Common myeloid progenitor, CD34-positive (primary cell): ENCODE data around the gene FGFBP1.

Experiments used
- CTCF ChIA-PET: fragments of 350-600 bp; sonication (Branson Sonifier 250); formaldehyde crosslinking; loops from one replicate; lab custom pipeline; 2021; ENCODE audit warnings: antibody characterized with exemption; lab: Charles Lee
- POLR2A ChIA-PET: fragments of 350-600 bp; sonication (Branson Sonifier 250); formaldehyde crosslinking; loops from one replicate; lab custom pipeline; 2021; ENCODE audit warnings: antibody characterized with exemption; lab: Charles Lee
- DNase-seq, 3 donors: peaks; one replicate each; pipeline versions ENCODE4 v3.0.0 to v3.0.0-alpha.2; 2013
- H3K27ac ChIP-seq, 2 experiments: 1 replicate in 1 of 2; 2 replicates in 1 of 2; pipeline ENCODE4 v1.7.0; 2013; ENCODE audit warnings: inconsistent platforms in 2 of 2, low read length in 2 of 2, mild to moderate bottlenecking in 2 of 2, low read depth in 1 of 2, moderate library complexity in 1 of 2; ENCODE audit not compliant: severe bottlenecking in 2 of 2, insufficient read depth in 1 of 2, poor library complexity in 1 of 2
- H3K27me3 ChIP-seq, 5 experiments: replicated peaks in 2 of 5; 1 replicate in 3 of 5; 2 replicates in 2 of 5; pipeline versions ENCODE4 v1.6.1 to v1.7.0; 2013; ENCODE audit warnings: low read length in 4 of 5, mild to moderate bottlenecking in 2 of 5, moderate library complexity in 2 of 5, inconsistent platforms in 1 of 5; ENCODE audit not compliant: insufficient read depth in 5 of 5, control insufficient read depth in 4 of 5
- H3K36me3 ChIP-seq, 4 experiments: 1 replicate in 2 of 4; 2 replicates in 2 of 4; pipeline versions ENCODE4 v1.6.1 to v1.7.0; 2013; ENCODE audit warnings: low read length in 3 of 4, control low read depth in 1 of 4, mild to moderate bottlenecking in 1 of 4; ENCODE audit not compliant: control insufficient read depth in 4 of 4, insufficient read depth in 4 of 4
- H3K4me1 ChIP-seq, 4 experiments: 1 replicate in 3 of 4; 2 replicates in 1 of 4; pipeline versions ENCODE4 v1.6.1 to v1.7.1; 2013; ENCODE audit warnings: low read length in 3 of 4, mild to moderate bottlenecking in 3 of 4, control low read depth in 1 of 4, inconsistent platforms in 1 of 4, moderate library complexity in 1 of 4; ENCODE audit not compliant: control insufficient read depth in 4 of 4, insufficient read depth in 4 of 4; ENCODE audit errors: control extremely low read depth in 1 of 4
- H3K4me3 ChIP-seq, 7 experiments: 1 replicate in 4 of 7; 2 replicates in 3 of 7; pipeline versions ENCODE4 v1.5.1 to v1.7.0; 2013; ENCODE audit warnings: mild to moderate bottlenecking in 7 of 7, low read length in 6 of 7, moderate library complexity in 6 of 7, inconsistent platforms in 2 of 7, low read depth in 2 of 7, control low read depth in 1 of 7; ENCODE audit not compliant: insufficient read depth in 4 of 7, control insufficient read depth in 1 of 7; ENCODE audit errors: extremely low read depth in 1 of 7
- H3K9me3 ChIP-seq, 5 experiments: 1 replicate in 4 of 5; 2 replicates in 1 of 5; pipeline versions ENCODE4 v1.6.1 to v1.7.1; 2013; ENCODE audit warnings: low read length in 4 of 5, mild to moderate bottlenecking in 2 of 5, inconsistent platforms in 1 of 5, low read depth in 1 of 5, moderate library complexity in 1 of 5; ENCODE audit not compliant: control insufficient read depth in 4 of 5, insufficient read depth in 2 of 5; ENCODE audit errors: control extremely low read depth in 1 of 5
- WGBS: methylation state at CpG from one replicate; pipeline ENCODE4 v1.1.5; 2013; ENCODE audit not compliant: insufficient coverage; 5-methylcytosine and 5-hydroxymethylcytosine counted together

The FGFBP1 gene

GRCh38 chr4:15961781-15962510, 23.4 kb upstream of the FGFBP1 start:
- Histone ChIP-seq H3K27me3 (no peaks in the 10 kb centered on the region), H3K36me3 (no peaks in the 10 kb centered on the region), H3K27ac (no peak overlapping the region), H3K4me3 (no peak overlapping the region), H3K9me3 (peaks cover 0 to 6% (median 0%) of the 10 kb centered on the region in 5 experiments), H3K4me1 (peaks cover 5 to 15% (median 10%) of the 10 kb centered on the region in 4 experiments)
- CTCF ChIA-PET: interaction anchor here (0.8 to 5.8 kb wide), 16 partner anchors 8 to 482 kb away, joined by 3 to 43 read pairs (median 3); no protein-coding TSS in a partner anchor
- DNase-seq: no peak
- 87% methylated on average over 6 of the region's 16 CpGs for WGBS
- POLR2A ChIA-PET: no interaction called here

- DNase-seq: no peak
- no CpG with 5 or more reads among the region's 2 CpGs for WGBS
- ChIA-PET CTCF (interaction anchor here (0.8 to 2.0 kb wide), 6 partner anchors 76 to 232 kb away, joined by 3 to 12 read pairs (median 3); no protein-coding TSS in a partner anchor), POLR2A (no interaction called here)
- no peaks in the 10 kb centered on the region for H3K9me3 ChIP-seq
- peaks cover 4 to 10% (median 6%) of the 10 kb centered on the region in 4 experiments for H3K4me1 ChIP-seq
- H3K36me3 ChIP-seq: no peaks in the 10 kb centered on the region
- no peak overlapping the region for H3K27ac ChIP-seq
- H3K27me3 ChIP-seq: no peaks in the 10 kb centered on the region
- H3K4me3 ChIP-seq: no peak overlapping the region
Measured at GRCh38 chr4:15958562-15958961, 20.0 kb upstream of the FGFBP1 start.

GRCh38 chr4:15956179-15956850, 17.8 kb upstream of the FGFBP1 start:
- Histone ChIP-seq H3K9me3 (no peaks in the 10 kb centered on the region), H3K36me3 (no peaks in the 10 kb centered on the region), H3K27me3 (no peaks in the 10 kb centered on the region), H3K4me3 (no peak overlapping the region), H3K4me1 (peaks cover 0 to 2% (median 0%) of the 10 kb centered on the region in 4 experiments), H3K27ac (no peak overlapping the region)
- 53% methylated on average over 8 of the region's 9 CpGs for WGBS
- POLR2A ChIA-PET: no interaction called here
- CTCF ChIA-PET: interaction anchor here (0.7 to 5.6 kb wide), 31 partner anchors 8 to 720 kb away, joined by 3 to 109 read pairs (median 3); no protein-coding TSS in a partner anchor
- DNase-seq: peak; percentile 82 to 94 (median 91)

- CTCF ChIA-PET: interaction anchor here (0.7 to 5.6 kb wide), 31 partner anchors 9 to 719 kb away, joined by 3 to 109 read pairs (median 3); no protein-coding TSS in a partner anchor
Measured at GRCh38 chr4:15955670-15956069, 17.1 kb upstream of the FGFBP1 start.

GRCh38 chr4:15953625-15954024, 15.1 kb upstream of the FGFBP1 start:
- no peak for DNase-seq
- WGBS: 96% methylated on average over 3 of the region's 5 CpGs
- peaks cover 0 to 2% (median 0%) of the 10 kb centered on the region in 4 experiments for H3K4me1 ChIP-seq
- CTCF ChIA-PET: interaction anchor here (1.1 to 5.6 kb wide), 5 partner anchors 9 to 474 kb away, joined by 3 to 109 read pairs (median 4); no protein-coding TSS in a partner anchor
- H3K4me3 ChIP-seq: no peak overlapping the region
- POLR2A ChIA-PET: no interaction called here
- H3K36me3 ChIP-seq: no peaks in the 10 kb centered on the region
- no peak overlapping the region for H3K27ac ChIP-seq
- no peaks in the 10 kb centered on the region for H3K27me3 ChIP-seq
- no peaks in the 10 kb centered on the region for H3K9me3 ChIP-seq

More at GRCh38 chr4:15955670-15956069, 17.1 kb upstream of the FGFBP1 start:
- Histone ChIP-seq H3K4me1 (peaks cover 0 to 2% (median 0%) of the 10 kb centered on the region in 4 experiments), H3K27ac (no peak overlapping the region), H3K36me3 (no peaks in the 10 kb centered on the region), H3K27me3 (no peaks in the 10 kb centered on the region), H3K9me3 (no peaks in the 10 kb centered on the region), H3K4me3 (no peak overlapping the region)
- POLR2A ChIA-PET: no interaction called here
- no peak for DNase-seq
- 100% methylated on average over 3 of the region's 3 CpGs for WGBS

DNA sequence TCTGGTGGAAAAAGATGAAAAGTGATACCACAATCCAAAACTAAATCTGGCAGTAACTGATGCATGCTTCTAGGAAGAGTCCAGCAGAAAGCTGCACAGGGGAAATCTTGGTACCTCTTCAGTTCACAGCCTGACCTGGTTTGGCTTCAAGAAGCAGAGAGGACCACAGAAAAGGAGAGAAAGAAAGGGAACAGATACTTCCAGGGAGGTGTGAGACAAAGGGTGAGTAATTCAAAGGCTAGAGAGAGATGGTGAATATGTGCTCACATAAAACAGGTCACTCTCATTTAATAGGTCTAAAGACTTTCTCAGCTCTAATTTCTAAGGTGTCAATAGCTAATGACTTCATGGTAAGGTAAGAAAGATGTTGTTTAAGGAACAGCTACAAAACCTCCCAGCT, 13.2 kb upstream of the FGFBP1 start:
- H3K9me3 ChIP-seq: no peaks in the 10 kb centered on the region
- no peak overlapping the region for H3K4me3 ChIP-seq
- H3K4me1 ChIP-seq: peaks cover 0 to 2% (median 0%) of the 10 kb centered on the region in 4 experiments
- no peaks in the 10 kb centered on the region for H3K27me3 ChIP-seq
- no peaks in the 10 kb centered on the region for H3K36me3 ChIP-seq
- ChIA-PET POLR2A (no interaction called here), CTCF (interaction anchor here (3.0 to 5.6 kb wide), 2 partner anchors 71 to 146 kb away, joined by 11 to 109 read pairs; no protein-coding TSS in a partner anchor)
- H3K27ac ChIP-seq: no peak overlapping the region
- no peak for DNase-seq
